Left cardiac atrium (tissue), 4 donors: ENCODE results near the gene GRIK4. TPM values are rescaled to one million over a fixed set of nuclear protein-coding genes. Genes with fewer than 3 reads are reported as not detected.

Experiments
- ATAC-seq, 2 donors: fragments of 200-7000 bp; cut with Tn5 transposase; one replicate each; pipeline ENCODE4 v1.9.1; 2020; ENCODE audit warnings: mild to moderate bottlenecking in 2 of 2, moderate library complexity in 2 of 2
- DNase-seq: peaks from one replicate; pipeline ENCODE4 v3.0.0-alpha.2; 2020
- intact Hi-C, 2 donors: fragments of 100-400 bp; cut with DNase I; formaldehyde crosslinking; loops; one replicate each; pipeline versions ENCODE4 v1.14.1 to v1.15.1; 2022 to 2023
- total RNA-seq, 2 donors: library from RNA; stranded (reverse); fragmentation: NEBNext Ultra II Directional; extraction: Animal tissue kit (Norgen Biotek cat#: 25700); gene quantifications; one replicate each; pipeline ENCODE4 v1.2.1, GENCODE V29; 2021
- donor health status: DM: no; HTN: yes; CAD: no.
- donor health status: DM: no; HTN: yes; CAD: no; lungs with severe emphysema.
- donor health status: DM: yes; HTN: yes; CAD: no.
- donor health status: Dilated cardiomyopathy.

GRIK4 gene
- total RNA-seq, 2 donors from 2014 or later, result 0.35 to 0.55 TPM

- DNase-seq (no peak), ATAC-seq (no peak)
- intact Hi-C loops, result no loop called here
Measured at GRCh38 chr11:120707098-120707497, 195.6 kb downstream of the GRIK4 start.

DNA sequence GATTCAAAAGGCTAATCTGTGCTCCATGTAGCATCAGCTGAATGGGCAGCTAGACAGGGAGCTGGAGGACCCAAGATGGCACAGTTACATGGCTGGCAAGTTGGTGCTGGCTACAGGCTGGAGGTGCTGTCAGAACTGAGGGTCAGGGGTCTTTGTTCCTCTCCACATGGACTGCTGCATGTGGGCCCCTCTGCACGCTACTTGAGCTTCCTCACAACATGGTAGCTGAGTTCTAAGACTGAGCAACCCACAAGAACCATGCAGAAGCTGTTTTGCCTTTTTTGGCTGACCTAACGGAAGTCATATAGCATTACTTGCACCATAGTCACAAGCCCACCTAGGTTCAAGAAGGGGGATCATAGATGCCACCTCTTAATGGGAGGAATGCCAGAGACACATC, 196.1 kb downstream of the GRIK4 start:
- ATAC-seq, result no peak
- intact Hi-C loops, result no loop called here
- no peak for DNase-seq

GRCh38 chr11:120708511-120709183, 197.1 kb downstream of the GRIK4 start:
- ATAC-seq (peak in 1 of 2 donors; percentile 12), DNase-seq (no peak)
- intact Hi-C loops, result no loop called here

DNA sequence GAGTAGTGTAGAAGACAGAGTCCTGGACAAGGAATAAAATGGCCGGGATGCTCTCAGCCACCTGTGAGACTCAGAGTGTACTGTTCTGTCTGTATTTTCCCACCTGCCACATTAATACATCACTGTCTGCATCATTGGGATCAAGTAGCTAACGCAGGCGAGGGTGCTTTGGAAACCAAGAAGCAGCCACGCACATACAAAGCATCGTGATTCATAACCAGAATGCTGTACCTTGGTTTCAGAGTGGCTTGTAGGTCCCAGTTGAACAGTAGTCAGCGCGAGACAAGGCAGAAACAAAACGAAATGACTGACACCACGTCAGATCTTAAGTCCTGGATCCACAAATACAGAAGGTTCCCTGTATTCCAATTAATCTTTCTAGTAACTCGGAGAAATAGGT, 198.3 kb downstream of the GRIK4 start:
- intact Hi-C loops, result no loop called here
- ATAC-seq (no peak), DNase-seq (no peak)

DNA sequence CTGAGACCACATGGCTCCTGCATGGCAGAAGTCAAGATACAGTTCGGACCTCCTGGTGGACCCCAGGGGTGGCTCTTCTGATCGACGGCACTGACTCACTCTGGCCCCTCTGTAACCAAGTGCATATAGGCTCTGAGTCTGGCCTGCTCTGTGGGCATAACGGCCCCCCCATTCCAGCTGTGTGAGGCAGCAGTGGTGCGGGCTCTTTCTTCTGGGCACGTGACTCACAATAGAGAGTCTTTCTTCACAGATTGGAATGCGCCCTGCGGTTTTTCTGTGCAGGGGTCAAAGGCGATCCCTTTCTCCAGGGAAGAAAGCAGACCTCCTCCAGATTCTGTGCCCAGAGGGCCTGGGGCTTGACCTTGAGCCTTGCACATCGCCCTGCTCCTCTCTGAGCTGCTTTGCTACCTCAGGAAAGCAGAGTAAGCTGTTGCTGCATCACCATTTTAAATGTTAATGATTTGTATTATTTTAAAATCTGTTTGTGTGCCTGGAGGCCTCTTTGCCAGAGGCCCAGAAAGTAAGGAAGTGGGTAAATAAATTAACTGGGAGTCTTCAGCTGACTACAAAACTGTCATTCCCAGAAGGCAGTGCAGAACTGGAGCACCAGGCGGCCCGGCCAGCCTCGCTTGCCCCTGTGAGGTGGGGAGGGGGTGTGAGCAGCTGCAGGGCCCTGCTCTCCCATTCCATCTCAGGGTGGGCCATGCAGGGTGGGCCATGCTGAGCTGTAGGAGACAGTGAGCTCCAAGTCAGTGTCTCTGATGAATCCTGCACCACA, 199.0 kb downstream of the GRIK4 start:
- intact Hi-C loops, result no loop called here
- DNase-seq, result peak; percentile 31
- ATAC-seq, result peak; percentile 75 to 76

- no peak for DNase-seq
- ATAC-seq, result no peak
- intact Hi-C loops, result no loop called here
Measured at GRCh38 chr11:120712014-120712413, 200.5 kb downstream of the GRIK4 start.

DNA sequence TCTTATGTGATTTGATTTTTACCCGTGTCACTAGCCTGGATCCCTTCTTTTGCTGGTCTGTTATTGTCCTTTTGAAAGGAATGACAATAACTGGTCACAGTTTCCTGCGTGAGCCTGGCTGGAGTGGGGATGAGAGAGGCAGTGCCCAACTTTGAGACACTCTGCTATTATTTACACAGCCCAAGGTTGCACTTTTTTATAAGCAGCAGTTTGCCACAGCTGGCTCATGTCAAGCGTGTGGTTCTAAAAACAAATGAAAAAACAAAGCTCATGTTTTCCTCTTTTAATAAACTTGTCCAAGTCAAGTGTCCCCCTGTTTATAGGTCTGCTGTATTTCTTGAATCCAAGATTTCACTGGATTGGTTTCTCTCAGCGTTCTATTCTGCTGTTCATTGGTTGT, 201.3 kb downstream of the GRIK4 start:
- no peak for ATAC-seq
- intact Hi-C loops, result no loop called here
- DNase-seq, result no peak

- no peak for DNase-seq
- intact Hi-C loops, result no loop called here
- ATAC-seq, result no peak
Measured at GRCh38 chr11:120713296-120713695, 201.7 kb downstream of the GRIK4 start.

DNA sequence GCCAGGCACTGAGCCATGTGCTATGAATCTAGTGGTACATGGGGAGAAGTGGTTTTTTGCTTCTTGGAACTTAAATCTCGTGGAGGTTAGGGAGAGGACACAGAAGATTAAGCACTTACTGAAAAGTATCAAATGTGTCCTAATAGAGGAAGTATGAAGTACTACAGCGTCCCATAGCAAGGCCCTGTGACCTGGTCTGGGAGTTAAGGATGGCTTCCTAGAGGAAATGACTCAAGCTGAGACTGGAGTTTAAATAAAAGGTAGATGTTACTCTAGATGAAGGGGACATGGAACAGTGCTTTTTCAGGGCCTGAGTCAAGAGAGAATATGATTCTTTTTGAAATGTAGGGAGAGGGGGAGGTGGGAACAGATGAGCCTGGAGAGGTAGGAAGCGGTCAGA, 202.9 kb downstream of the GRIK4 start:
- intact Hi-C loops, result no loop called here
- no peak for DNase-seq
- ATAC-seq, result no peak

- ATAC-seq (no peak), DNase-seq (no peak)
- intact Hi-C loops, result no loop called here
Measured at GRCh38 chr11:120715239-120715638, 203.7 kb downstream of the GRIK4 start.

- intact Hi-C loops, result no loop called here
- ATAC-seq (no peak), DNase-seq (no peak)
Measured at GRCh38 chr11:120717042-120717441, 205.5 kb downstream of the GRIK4 start.

DNA sequence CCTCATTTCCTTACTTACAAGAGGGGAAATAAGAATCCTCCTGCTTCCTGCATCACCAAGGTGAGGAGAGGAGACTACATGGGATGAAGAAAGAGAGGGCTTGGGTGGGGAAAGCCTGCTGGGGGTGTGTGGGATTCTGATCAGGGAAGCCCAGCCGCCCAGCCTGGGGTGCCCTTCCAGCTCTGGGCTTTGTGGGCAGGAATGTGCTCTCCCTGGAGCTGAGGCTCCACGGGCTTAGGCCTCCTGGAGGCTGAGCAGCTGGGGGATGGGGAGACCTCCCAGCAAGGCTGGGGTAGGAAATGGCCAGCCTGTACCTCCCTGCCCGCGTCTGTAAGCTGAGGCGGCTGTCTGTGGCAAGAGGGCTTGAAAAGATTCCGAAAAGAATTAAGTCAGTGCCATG, 206.1 kb downstream of the GRIK4 start:
- no peak for DNase-seq
- intact Hi-C loops, result no loop called here
- no peak for ATAC-seq

GRCh38 chr11:120718171-120718570, 206.6 kb downstream of the GRIK4 start:
- ATAC-seq, result no peak
- no peak for DNase-seq
- intact Hi-C loops, result no loop called here

GRCh38 chr11:120719348-120719747, 207.8 kb downstream of the GRIK4 start:
- DNase-seq (no peak), ATAC-seq (peak in 1 of 2 donors; percentile 82)
- intact Hi-C loops, result no loop called here

GRCh38 chr11:120720760-120721159, 209.2 kb downstream of the GRIK4 start:
- ATAC-seq (no peak), DNase-seq (no peak)
- intact Hi-C loops, result no loop called here

GRCh38 chr11:120722524-120722923, 211.0 kb downstream of the GRIK4 start:
- DNase-seq (no peak), ATAC-seq (no peak)
- intact Hi-C loops, result no loop called here

DNA sequence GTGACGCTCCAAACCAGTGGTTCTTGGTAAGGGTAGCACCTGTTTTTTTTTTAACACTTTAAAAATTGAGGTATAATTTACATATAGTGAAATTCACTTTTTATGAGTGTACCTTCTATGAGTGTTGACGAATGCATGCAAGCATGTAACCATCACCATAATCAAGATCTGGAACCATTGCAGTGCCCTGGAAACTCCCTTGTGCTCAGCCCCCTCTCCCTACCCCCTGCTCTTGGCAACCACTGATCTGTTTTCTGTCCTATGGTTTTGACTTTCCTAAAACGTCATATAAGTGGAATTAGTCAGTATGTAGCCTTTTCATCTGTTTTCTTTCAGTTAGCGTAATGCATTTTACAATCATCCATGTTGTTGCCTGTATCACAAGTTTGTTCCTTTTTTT, 212.2 kb downstream of the GRIK4 start:
- intact Hi-C loops, result no loop called here
- ATAC-seq (no peak), DNase-seq (no peak)

DNA sequence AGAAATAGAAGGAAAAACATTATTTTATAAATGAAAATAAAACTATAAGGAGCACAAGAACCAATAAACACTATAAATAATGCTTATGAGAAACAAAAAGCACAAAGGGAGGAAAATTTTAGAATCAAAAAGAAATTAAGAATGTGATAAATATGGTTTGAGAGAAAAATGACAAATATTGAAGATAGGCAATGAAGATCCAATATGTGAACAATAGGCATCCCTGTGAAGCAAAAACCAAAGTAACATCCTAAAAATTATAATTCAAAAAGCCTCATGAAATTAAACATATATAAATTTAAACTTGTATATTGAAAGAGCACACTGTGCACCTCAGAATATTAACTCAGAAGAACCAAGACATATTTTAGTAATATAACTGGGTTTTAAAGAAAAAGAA, 216.2 kb downstream of the GRIK4 start:
- intact Hi-C loops, result no loop called here
- DNase-seq, result no peak
- no peak for ATAC-seq

DNA sequence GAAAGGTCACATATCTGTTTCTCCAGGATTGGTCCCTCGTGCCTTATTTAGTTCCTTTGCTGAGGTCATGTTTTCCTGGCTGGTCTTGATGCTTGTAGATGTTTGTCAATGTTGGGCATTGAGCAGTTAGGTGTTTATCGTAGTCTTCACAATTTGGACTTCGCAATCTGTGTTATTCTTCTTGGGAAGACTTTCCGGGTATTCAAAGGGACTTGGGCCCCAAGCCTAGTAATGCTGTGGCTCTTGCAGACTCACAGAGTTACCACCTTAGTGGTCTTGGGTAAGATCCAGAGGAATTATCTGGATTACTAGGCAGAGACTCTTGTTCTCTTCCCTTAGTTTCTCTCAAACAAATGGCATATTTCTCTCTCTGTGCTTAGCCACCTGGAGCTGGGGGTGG, 223.5 kb downstream of the GRIK4 start:
- DNase-seq (no peak), ATAC-seq (no peak)
- intact Hi-C loops, result no loop called here

- DNase-seq (no peak), ATAC-seq (no peak)
- intact Hi-C loops, result no loop called here
Measured at GRCh38 chr11:120738516-120739046, 227.0 kb downstream of the GRIK4 start.

DNA sequence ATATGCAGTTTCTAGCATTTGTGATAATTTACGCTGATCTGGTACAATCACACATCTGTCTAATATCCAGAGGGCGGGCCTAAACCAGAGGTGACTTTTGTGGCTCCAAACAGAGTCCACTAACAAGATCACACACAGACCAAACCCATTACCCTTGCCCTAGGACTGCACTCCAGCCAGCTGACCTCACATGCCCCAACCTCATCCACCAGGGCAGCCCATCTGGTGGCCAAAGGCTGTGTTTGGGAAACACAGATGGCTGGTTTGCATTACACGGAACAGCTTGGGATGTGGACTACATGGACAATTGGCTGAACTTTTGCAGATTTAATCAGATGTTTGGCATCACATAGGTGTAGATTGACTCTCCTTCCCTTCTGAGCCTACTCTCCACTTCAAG, 228.2 kb downstream of the GRIK4 start:
- DNase-seq (no peak), ATAC-seq (no peak)
- intact Hi-C loops, result no loop called here
